ENCODE measurements around the gene SUGP1. TPM values are rescaled to one million over a fixed set of nuclear protein-coding genes. Genes with fewer than 3 reads are reported as not detected.

The SUGP1 gene
- total and polyA plus RNA-seq, 10 donors = 29.3 to 63.1 (median 52.5) TPM

DNA sequence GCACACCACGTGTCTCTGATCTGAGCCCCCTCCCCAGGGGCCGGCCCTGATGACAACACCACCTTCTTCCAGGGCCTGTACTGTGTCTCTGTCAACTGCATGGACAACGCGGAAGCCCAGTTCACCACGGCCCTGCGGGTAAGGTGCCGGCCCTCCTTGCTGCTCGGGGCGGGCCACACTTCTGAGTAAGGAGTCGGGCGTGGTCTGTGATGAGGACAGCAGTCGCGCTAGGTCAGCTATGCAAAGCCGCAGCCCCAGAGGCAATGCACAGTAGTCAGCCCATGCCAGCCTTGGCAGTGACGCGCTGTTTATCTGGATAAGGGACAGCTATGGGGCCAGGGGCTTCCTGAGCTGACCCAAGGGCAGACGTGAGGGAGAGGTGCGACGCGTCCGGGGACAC lies 24.9 kb upstream of the SUGP1 start:
- peak in 2 of 3 donors; percentile 13 to 59 for TF ChIP-seq POLR2AphosphoS5 (IDR thresholded peaks at IDR 0.05)
- TF ChIP-seq POLR2A (IDR thresholded peaks at IDR 0.05) = no peak
- 91 to 96% (median 92%) methylated on average over 10 to 21 of the region's 21 CpGs for WGBS, 5 donors
- peaks cover 1 to 100% (median 99%) of the 10 kb centered on the region in 6 donors for H3K36me3 ChIP-seq
- intact Hi-C loops (cut with DNase I; ENCODE audit: low total_unique reads) = no loop called here
- no peaks in the 10 kb centered on the region for H3K9me3 ChIP-seq
- H3K27me3 ChIP-seq (replicated peaks in 1 of 7) = no peaks in the 10 kb centered on the region
- no peak overlapping the region for H3K4me3 ChIP-seq
- H3K27ac ChIP-seq = no peak overlapping the region
- DNase-seq = no peak
- no peaks in the 10 kb centered on the region for H3K4me1 ChIP-seq

DNA sequence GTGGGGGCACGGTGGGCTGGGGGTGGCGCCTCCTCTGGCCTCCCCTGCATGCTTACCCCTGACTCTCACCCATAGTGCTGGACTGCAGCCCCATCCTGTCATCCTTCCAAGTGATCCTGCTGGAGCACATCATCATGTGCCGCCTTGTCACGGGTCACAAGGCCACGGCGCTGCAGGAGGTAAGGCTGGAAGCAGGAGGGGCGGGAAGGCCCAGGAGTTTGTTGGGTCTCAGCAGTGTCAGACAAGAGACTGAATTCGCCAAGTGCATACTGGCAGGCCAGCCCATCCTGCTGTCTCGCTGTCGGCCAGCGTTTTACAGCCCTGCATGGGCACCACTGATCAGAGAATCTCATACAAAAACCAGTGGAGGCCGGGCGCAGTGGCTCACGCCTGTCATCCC lies 23.5 kb upstream of the SUGP1 start:
- DNase-seq = no peak
- Histone ChIP-seq H3K27me3 (replicated peaks in 1 of 7) (no peaks in the 10 kb centered on the region), H3K36me3 (peaks cover 0 to 100% (median 99%) of the 10 kb centered on the region in 6 donors), H3K4me3 (no peak overlapping the region), H3K4me1 (no peaks in the 10 kb centered on the region), H3K27ac (no peak overlapping the region), H3K9me3 (no peaks in the 10 kb centered on the region)
- TF ChIP-seq POLR2AphosphoS5 (IDR thresholded peaks at IDR 0.05) = peak in 2 of 3 donors; percentile 18 to 56
- no peak for TF ChIP-seq CTCF (IDR thresholded peaks at IDR 0.05 in 8 of 11, conservative IDR thresholded peaks at IDR 0.05 in 3 of 11)
- 88 to 97% (median 91%) methylated on average over 3 to 14 of the region's 14 CpGs for WGBS, 5 donors
- intact Hi-C loops (cut with DNase I; ENCODE audit: low total_unique reads) = no loop called here

GRCh38 chr19:19343016-19343362 lies 22.7 kb upstream of the SUGP1 start:
- peak in 3 of 11 experiments; percentile 2 to 28 (median 14) for TF ChIP-seq CTCF (IDR thresholded peaks at IDR 0.05 in 8 of 11, conservative IDR thresholded peaks at IDR 0.05 in 3 of 11)
- TF ChIP-seq POLR2A (IDR thresholded peaks at IDR 0.05) = no peak
- DNase-seq = no peak
- Histone ChIP-seq H3K9me3 (no peaks in the 10 kb centered on the region), H3K4me3 (no peak overlapping the region), H3K27ac (no peak overlapping the region), H3K4me1 (no peaks in the 10 kb centered on the region), H3K36me3 (peaks cover 0 to 100% (median 99%) of the 10 kb centered on the region in 6 donors), H3K27me3 (replicated peaks in 1 of 7) (no peaks in the 10 kb centered on the region)
- WGBS, 5 donors = 82 to 90% (median 85%) methylated on average over 5 to 7 of the region's 7 CpGs
- intact Hi-C loops (cut with DNase I; ENCODE audit: low total_unique reads) = no loop called here

DNA sequence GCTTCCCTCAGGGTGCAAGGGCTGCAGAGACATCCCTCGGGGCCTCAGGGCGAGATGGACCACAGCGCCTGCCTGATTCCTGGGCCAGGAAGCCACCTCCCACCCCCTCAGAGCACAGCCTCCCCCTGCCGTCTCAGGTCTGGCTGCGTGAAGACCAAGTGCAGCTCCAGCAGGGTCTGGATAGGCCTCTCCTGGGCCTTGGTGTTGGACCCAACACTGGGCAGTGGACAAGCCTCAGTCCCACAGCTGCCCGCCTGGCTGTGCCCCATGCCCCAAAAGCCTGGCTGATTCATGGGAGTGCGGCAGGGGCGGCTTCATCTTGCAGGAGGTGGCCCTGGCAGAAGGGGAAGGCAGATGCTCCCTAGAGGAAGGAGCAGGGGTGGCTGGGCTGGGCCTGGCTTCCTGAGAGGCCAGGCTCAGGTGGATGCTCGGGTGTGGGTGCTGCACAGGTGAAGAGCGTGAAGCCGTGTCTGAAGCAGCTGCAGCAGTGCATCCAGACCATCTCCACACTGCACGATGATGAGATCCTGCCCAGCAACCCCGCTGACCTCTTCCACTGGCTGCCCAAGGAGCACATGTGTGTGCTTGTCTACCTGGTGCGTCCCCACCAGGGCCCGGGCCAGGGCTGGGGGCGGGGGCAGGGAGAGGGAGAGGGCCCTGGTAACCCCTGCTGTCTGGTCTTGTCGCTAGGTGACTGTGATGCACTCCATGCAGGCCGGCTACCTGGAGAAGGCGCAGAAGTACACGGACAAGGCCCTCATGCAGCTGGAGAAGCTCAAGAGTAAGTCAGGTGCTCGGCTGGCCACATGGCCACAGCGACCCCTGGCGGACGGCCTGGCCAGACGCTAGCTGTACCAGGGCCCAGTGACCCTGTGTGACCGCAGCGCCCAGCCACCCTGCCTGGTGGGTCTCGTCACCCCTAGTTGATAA lies 22.0 kb upstream of the SUGP1 start:
- peak in 10 of 11 experiments; percentile 20 to 75 (median 55) for TF ChIP-seq CTCF (IDR thresholded peaks at IDR 0.05 in 8 of 11, conservative IDR thresholded peaks at IDR 0.05 in 3 of 11)
- no peak for TF ChIP-seq POLR2A (IDR thresholded peaks at IDR 0.05)
- TF ChIP-seq POLR2AphosphoS5 (IDR thresholded peaks at IDR 0.05) = peak; percentile 38 to 70 (median 46)
- Histone ChIP-seq H3K36me3 (peaks cover 0 to 100% (median 99%) of the 10 kb centered on the region in 6 donors), H3K27me3 (replicated peaks in 1 of 7) (no peaks in the 10 kb centered on the region), H3K9me3 (no peaks in the 10 kb centered on the region), H3K27ac (no peak overlapping the region), H3K4me3 (no peak overlapping the region), H3K4me1 (no peaks in the 10 kb centered on the region)
- intact Hi-C loops (cut with DNase I; ENCODE audit: low total_unique reads) = no loop called here
- WGBS, 5 donors = 81 to 95% (median 88%) methylated on average over 4 to 28 of the region's 28 CpGs
- DNase-seq = no peak
